ENCODE results near the gene SURF1.

DNA sequence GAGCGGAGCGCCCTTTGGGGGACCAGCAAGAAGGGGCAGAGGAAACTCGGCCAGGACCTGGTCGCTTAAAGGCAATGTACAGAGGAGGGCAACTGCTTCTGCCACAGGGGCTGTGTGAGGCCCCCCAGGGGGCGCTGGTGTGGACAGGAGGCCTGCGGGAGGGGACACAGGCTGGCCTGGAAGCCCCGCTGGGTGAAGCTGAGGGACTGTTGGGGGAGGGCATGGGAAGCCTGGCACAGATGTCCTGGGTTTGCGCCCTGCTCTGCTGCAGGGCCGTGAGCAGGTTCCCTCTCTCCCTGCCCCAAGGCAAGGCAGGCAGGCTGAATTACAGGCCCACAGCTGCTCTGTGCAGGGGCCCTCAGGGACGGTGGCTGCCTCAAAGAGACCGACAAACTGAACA, 13.7 kb downstream of the SURF1 start:
- TF ChIP-seq, protein P1, sequence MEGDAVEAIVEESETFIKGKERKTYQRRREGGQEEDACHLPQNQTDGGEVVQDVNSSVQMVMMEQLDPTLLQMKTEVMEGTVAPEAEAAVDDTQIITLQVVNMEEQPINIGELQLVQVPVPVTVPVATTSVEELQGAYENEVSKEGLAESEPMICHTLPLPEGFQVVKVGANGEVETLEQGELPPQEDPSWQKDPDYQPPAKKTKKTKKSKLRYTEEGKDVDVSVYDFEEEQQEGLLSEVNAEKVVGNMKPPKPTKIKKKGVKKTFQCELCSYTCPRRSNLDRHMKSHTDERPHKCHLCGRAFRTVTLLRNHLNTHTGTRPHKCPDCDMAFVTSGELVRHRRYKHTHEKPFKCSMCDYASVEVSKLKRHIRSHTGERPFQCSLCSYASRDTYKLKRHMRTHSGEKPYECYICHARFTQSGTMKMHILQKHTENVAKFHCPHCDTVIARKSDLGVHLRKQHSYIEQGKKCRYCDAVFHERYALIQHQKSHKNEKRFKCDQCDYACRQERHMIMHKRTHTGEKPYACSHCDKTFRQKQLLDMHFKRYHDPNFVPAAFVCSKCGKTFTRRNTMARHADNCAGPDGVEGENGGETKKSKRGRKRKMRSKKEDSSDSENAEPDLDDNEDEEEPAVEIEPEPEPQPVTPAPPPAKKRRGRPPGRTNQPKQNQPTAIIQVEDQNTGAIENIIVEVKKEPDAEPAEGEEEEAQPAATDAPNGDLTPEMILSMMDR (IDR thresholded peaks at IDR 0.05): no peak
- TF ChIP-seq POLR2A (IDR thresholded peaks at IDR 0.05) (no peak), POLR2AphosphoS5 (IDR thresholded peaks at IDR 0.05) (no peak)

All from gastroesophageal sphincter (tissue), 3 donors.